ENCODE results near the gene ANTXR1. TPM values are rescaled to one million over a fixed set of nuclear protein-coding genes. Genes with fewer than 3 reads are reported as not detected.

The ANTXR1 gene
- total RNA-seq, 5 donors from 2014 or later (not counting 1 experiment from before 2014, with no cell fraction given): 0.19 to 0.79 (median 0.63) TPM; not detected in 1

Other genes with a start within 250 kb of the ANTXR1 start
- gene BMP10, start 141.8 kb upstream of the ANTXR1 start, total RNA-seq: not detected
- not detected for gene GKN2, start 60.3 kb upstream of the ANTXR1 start, total RNA-seq
- gene GKN1, start 38.5 kb upstream of the ANTXR1 start, total RNA-seq: not detected

Data from T-cell (primary cell).